ENCODE results near the gene NUP54. TPM values are rescaled to one million over a fixed set of nuclear protein-coding genes. Genes with fewer than 3 reads are reported as not detected.

Gene NUP54
- total and polyA plus RNA-seq, 9 of the 15 experiments (the other 6 are each of a cell fraction or from before 2014, with no cell fraction given) = 29.6 to 115 (median 67.7) TPM

- Histone ChIP-seq H3K9ac (ENCODE audit: insufficient read depth in 1 of 2, low read depth in 2 of 2, low read length in 2 of 2) (no peak overlapping the region), H4K20me1 (replicated peaks; ENCODE audit: control insufficient read depth, insufficient read depth, low read length) (no peaks in the 10 kb centered on the region), H3K79me2 (ENCODE audit: control insufficient read depth, insufficient read depth, low read length) (no peaks in the 10 kb centered on the region), H2AFZ (ENCODE audit: low read depth, low read length) (no peak overlapping the region), H3K9me3 (replicated peaks; ENCODE audit: control insufficient read depth, insufficient read depth, low read depth, low read length) (no peaks in the 10 kb centered on the region), H3K4me3 (no peak overlapping the region), H3K27me3 (ENCODE audit: control insufficient read depth in 2 of 2, insufficient read depth in 2 of 2, low read length in 2 of 2) (no peaks in the 10 kb centered on the region), H3K36me3 (ENCODE audit: control insufficient read depth, insufficient read depth, low read length) (no peaks in the 10 kb centered on the region), H3K27ac (ENCODE audit: extremely low read depth, low read depth, low read length) (no peak overlapping the region), H3K9me1 (ENCODE audit: control insufficient read depth, insufficient read depth, low read length) (no peaks in the 10 kb centered on the region), H3K4me2 (ENCODE audit: insufficient read depth, low read length) (no peak overlapping the region), H3K4me1 (replicated peaks in 1 of 2; ENCODE audit: control insufficient read depth in 2 of 2, insufficient read depth in 2 of 2, low read length in 2 of 2) (no peaks in the 10 kb centered on the region)
- in situ Hi-C loops (cut with MboI) (no loop called here), intact Hi-C loops (cut with micrococcal nuclease) (no loop called here)
- DNase-seq (ENCODE audit: extremely low read depth in 1 of 4, low spot score in 3 of 4) = no peak
- 23% methylated on average over 4 of the region's 4 CpGs for WGBS (ENCODE audit: insufficient coverage, low coverage, missing lambda C conversion rate)
- ChIA-PET POLR2A (no interaction called here), CTCF (ENCODE audit: low intra/inter-chr PET ratio) (no interaction called here)
- TF ChIP-seq E2F3 (CRISPR knock-in tag; IDR thresholded peaks at IDR 0.05) = no peak
- no peak for TF ChIP-seq CTCFL (IDR thresholded peaks at IDR 0.05; ENCODE audit: borderline replicate concordance, insufficient read depth, low read depth, low read length, poor library complexity, severe bottlenecking)
- no peak for TF ChIP-seq NCOA1 (IDR thresholded peaks at IDR 0.05; ENCODE audit: low read depth)
- no peak for TF ChIP-seq ZNF830 (CRISPR knock-in tag; IDR thresholded peaks at IDR 0.05)
- BruUV-seq (replicated peaks) = no TSS peak
- ATAC-seq = no peak
- FAIRE-seq = no peak
These were observed 75.4 kb downstream of the NUP54 start for GRCh38 chr4:76072760-76073159.

All from K562 (cell line).